Middle frontal gyrus (tissue), 1 donor: ENCODE results near the gene FXYD6.
"Not testable (repeated sequence)": the region's sequence is repeated elsewhere in the genome, so short reads cannot be mapped to it uniquely, and the experiment has no call there.

Experiments used
- DNase-seq: peaks from one replicate; pipeline ENCODE4 v3.0.0-alpha.2; 2015; ENCODE audit warnings: low spot score; ENCODE audit errors: extremely low spot score

Gene FXYD6

DNA sequence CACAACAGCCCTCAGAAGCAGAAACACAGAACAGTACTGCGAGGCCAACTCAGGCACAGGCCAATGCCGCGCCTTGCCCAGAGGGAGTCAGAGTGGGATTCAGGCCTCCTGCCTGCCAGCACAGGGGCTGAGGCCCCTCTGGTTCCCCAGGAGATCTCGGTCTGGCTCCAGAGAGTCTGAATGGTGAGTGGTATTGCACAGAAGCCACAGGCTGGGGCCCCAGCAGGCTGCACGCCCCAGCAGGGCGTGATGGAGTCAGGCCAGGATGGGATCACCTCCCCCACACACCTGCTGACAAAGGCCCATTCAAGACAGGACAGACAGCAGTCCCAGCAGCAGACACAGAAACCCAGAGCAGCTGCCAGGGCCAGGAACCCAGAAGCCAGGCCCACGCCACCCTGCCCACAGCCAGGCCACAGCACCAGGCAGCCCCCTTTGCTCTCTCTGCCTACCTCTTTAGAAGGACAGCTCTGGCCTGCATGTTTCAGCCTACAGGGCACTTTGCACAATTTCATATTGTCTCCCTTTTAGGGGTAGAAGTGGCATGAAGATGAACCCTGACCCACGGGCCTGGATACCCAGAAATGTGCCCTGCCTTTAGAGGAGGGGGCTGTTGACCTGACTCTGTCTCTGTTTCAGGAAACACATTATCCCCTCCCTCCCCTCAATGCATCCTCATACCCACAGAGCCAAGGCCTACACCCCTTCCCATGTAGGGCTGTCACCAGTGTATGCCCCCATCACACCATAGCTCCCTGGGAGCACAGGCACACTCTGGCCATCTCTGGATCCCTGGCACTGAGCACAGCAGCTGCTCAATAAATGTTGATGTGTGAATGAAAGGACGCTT, 6.1 kb downstream of the FXYD6 start:
- DNase-seq: no peak

- DNase-seq: no peak
Measured at GRCh38 chr11:117869604-117870003, 6.9 kb downstream of the FXYD6 start.

DNA sequence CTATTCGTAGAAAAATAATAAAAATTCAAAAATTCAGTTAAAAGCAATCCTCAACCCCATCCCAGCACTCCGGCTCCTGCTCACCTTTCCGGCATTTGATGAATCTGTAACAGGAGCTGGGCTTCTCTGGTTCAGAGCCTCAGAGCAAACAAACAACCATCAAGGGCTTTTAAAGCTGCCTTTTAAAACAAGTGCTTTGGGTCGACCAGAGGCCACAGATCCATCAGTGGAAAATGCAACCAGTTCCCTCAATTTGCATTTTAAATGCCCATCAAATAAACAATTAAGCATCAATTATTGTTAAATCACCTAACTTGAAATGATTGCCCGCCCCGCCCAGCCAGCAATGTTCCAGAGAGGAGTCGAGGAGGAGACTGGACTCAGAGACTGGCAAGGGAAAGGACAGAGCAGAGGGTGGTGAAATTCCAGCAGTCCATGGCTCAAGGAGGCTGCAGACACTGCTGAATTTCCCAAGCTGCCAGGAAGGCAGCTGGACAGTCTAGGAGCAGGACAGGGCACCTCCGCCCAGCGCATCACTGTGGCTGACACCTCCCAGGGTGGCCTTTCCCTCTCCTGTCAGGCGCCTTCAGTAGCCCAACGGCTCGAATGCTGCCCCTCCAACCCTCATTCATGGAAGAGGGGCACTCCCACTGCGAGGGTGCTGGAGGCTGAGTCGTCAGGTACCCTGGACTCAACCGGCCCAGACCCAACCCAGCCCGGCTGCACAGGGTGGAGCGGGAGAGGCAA, 7.5 kb downstream of the FXYD6 start:
- no peak for DNase-seq

GRCh38 chr11:117868088-117868487, 8.4 kb downstream of the FXYD6 start:
- no peak for DNase-seq

- DNase-seq: no peak
Measured at GRCh38 chr11:117866526-117866925, 9.9 kb downstream of the FXYD6 start.

DNA sequence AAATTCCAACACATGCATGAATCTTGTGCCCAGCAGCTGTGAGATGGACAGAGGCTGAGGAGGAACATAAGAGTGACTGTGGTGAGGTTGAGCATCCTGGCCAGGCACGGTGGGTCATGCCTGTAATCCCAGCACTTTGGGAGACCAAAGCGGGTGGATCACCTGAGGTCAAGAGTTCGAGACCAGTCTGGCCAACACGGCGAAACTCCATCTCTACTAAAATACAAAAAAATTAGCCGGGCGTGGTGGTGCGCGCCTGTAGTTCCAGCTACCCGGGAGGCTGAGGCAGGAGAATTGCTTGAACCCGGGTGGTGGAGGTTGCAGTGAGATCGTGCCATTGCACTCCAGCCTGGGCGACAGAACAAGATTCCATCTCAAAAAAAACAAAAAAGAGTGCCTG, 10.9 kb downstream of the FXYD6 start:
- DNase-seq: not testable (repeated sequence)

- no peak for DNase-seq
Measured at GRCh38 chr11:117863383-117863782, 13.1 kb downstream of the FXYD6 start.

- no peak for DNase-seq
Measured at GRCh38 chr11:117862753-117863152, 13.7 kb downstream of the FXYD6 start.

GRCh38 chr11:117862019-117862725, 14.3 kb downstream of the FXYD6 start:
- no peak for DNase-seq

DNA sequence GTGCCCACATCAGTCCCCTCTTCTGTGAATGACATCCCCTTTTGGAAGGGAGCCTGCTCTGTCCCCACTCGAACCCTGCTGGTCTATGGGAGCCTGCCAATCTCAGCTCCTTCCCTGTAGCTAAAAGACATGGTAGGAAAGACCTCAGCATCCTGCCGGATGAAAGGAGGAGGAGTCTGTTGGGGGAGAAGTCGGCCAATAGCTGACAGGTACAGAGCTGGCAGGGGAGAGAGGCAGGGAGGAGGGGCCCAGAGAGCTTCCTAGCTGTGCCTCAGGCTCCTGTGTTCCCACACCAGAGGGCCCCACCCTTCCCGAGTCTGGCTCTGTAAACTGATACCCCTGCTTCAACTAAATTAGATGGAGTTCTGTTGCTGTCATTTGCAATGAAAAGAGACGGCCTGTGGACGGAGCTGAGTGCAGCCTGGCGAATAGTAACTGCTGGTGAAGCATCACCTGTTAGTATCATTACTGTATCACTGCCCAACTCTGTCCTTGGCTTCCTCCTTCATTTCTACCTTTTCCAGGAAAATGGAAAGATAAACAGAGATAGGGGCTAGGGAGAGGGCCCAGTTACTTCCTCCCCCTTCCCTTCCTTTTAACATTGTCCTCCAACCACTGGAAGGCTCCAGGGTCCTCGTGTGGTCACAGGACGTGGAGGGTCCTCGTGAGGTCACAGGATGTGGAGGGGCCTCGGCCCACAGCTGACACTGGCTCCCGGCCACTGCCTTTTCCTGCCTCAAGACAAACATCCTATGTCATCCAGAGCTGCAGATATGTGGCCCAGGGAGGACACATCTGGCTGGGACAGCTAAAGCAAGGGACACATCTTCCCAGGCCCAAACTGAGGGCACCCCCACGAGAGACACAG, 15.1 kb downstream of the FXYD6 start:
- no peak for DNase-seq

GRCh38 chr11:117860139-117860538, 16.3 kb downstream of the FXYD6 start:
- DNase-seq: no peak

DNA sequence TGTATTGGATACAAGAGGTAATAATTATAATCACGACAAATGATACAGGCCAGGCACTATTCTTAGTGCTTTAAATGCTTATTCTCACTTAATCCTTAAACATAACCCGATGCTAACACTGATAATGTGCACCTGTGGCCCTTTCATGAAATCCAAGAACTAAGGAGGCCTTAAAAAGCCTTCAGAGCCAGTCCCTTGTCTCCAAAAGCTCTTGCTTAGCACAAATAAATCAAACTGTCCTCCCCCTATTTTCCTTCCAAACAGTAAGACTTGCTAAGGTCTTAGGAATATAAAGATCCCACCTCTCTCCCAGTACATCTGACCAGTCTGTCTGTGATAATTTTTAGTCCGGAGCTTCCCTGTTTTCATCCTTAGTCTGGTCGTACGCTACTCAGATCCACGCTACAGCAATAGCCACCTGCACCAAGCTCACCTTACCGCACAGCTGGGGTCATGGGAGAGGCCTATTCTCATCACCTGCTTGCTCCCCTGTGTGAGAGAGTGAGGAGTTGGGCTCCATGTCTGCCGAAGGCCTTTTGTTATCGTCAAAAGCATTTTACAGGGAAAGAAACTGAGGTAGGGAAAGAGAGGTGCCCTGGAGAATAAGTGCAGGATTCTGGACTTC, 16.9 kb downstream of the FXYD6 start:
- DNase-seq: no peak

GRCh38 chr11:117859061-117859460, 17.4 kb downstream of the FXYD6 start:
- DNase-seq: no peak

DNA sequence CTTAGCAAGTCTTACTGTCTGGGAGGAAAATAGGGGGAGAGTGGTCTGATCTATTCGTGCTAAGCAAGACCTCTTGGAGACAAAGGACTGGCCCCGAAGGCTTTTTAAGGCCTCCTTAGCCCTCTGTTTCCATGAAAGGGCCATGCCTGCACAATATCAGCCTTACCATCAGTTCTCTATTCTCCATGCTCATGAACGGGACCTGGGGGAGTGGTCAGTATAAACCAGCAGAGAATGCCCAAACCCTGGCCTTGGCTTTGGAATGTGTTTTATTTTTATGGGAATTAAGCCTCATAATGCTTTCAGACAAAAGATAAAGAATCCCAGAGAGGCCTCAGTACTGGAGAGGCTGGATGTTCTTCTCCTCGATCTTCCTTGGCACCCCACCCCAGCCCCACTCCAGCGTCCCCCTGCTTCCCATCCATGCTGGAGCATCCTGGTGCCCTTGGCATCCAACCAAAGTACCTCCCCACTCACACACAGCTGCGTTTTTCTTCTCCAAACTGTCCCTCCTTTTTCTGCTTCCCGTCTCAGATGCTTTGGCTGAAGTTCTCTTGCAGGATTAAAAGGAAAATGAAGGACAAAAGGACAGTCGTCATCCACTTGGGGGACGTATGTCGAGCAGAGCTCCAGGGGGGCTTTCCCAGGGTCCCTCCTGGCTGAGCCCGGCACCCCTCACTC, 18.6 kb downstream of the FXYD6 start:
- no peak for DNase-seq

DNA sequence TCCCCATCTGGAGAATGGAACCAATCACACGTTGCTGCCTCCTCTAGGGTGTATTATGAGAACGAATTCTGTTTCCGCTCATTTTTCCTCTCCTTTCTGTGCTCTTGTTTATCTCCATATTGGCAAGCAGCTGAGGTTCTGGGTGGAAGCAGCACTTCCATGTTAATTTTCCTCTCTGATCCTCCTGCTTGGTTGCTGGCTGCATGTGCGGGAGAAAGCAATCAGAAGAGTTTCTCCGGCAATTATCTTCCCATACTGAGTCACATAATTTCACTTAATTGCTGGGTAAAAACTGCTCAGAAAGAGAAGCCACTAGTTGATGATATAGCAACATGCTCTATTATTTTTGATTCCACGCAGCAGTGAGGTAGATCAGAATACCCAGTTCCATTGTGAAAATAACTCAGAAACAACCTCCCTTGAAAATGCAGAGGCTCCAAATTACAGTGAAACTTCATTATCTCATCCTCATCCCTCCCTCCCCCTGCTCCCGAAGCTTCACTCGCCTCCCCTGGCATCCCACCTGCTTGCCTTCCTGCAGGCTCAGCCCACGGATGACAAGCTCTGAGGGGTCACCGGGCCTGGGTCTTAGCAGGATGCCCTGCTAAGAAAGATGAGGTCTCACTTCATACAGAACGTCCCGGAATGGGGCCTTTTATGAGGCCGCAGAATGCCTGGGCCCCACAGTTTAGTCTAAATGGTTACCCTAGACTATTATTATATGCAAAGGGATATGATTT, 20.4 kb downstream of the FXYD6 start:
- DNase-seq: no peak

DNA sequence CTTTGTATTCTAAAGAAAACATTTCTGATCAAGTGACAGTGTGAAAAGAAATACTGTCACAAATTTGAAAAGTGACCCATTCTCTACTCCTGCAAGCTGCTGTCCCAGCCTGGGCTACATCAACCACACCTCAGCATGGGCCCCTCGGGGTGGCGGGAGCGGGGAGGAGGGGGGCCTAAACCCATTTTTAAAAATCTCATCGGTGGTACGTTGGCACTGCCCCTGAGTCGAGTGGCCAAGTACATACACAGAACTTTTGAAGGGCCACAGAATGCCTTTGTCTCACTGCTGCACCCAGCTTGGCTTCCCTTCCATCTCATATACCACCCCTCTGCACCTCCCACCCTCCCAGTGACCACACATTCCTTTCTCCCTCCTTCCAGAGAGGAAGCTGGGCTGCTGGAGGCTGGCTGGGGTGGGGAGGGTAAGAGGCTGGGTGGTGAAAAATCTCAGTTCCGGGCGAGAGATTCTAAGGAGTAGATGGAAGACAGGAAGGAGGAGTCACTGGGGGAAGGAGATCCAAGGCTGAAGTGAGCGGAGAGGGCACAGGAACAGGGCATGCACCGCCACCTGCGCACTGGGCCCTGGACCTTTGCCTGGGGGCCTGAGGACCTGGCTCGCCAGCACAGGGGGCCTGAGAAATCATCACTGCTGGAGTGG, 21.1 kb downstream of the FXYD6 start:
- no peak for DNase-seq

DNA sequence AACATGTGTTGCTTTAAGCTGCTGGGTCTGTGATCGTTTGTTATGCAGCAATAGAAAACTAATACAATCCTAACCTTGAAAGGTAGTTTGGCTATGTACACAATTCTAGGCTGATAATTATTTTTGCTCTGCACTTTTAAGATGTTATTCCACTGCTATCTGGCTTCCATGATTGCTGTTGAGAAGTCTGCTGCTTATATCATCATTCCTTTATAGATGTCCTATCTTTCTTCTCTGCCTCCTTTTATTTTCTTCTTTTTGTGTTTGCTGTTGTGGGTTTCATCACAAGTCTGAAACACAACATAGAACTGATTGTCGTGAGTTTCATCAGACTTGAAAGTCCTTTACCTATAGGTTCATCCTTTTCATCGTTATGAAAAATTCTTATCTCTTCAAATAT, 24.1 kb downstream of the FXYD6 start:
- no peak for DNase-seq

GRCh38 chr11:117851852-117852251, 24.6 kb downstream of the FXYD6 start:
- DNase-seq: no peak

- no peak for DNase-seq
Measured at GRCh38 chr11:117851106-117851505, 25.4 kb downstream of the FXYD6 start.
